ENCODE data around the gene SNX24.
"Not testable (repeated sequence)": the region's sequence is repeated elsewhere in the genome, so short reads cannot be mapped to it uniquely, and the experiment has no call there.

Gene SNX24

DNA sequence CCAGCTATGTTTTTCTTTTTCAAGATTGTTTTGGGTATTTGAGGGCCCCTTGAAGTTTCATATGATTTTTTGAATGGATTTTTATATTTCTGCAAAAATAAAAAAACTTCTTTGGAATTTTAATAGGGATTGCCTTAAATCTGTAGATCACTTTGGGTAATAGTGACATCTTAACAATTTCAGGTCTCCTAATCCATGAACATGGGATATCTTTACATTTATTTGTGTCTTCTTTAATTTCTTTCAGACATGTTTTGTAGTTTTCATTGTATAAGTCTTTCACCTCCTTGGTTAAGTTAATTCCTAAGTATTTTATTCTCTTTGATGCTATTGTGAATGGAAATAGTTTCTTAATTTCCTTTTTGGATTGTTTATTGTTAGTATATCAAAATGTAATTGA lies 112.0 kb downstream of the SNX24 start:
- no peak for DNase-seq (ENCODE audit: extremely low read depth in 1 of 2, low read depth in 1 of 2)

DNA sequence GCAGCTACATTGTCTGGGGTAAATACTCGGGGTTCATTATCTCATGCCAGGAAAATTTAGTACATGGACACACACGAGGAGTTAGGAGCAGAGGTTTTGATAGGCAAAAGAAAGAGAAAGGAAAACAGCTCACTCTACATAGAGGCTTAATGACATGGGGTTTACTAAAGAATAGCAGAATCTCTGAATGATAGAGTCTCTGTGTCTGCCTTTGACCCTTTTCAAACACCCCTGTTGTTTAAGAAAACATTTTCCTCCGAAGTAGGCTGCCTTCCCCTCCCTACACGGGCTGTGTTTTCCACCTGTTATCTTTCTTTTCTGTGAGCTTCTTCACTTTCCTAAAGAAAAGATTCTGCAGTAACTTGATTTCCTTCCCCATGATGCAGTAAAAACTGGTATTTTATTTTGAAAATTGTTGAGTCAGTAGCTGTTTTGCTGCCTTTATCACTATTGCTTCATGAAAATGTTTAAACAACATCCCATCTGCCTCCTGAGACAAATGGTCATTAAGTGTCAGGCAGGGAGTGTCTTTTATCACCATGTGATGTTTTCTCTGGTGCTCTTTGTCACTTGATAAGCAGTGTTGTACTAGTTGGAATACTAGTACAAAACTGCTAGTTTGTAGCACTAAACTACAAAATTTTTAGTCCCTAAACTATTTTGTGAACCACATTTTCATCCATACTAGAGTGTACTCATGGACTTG lies 114.5 kb downstream of the SNX24 start:
- no peak for DNase-seq (ENCODE audit: extremely low read depth in 1 of 2, low read depth in 1 of 2)

DNA sequence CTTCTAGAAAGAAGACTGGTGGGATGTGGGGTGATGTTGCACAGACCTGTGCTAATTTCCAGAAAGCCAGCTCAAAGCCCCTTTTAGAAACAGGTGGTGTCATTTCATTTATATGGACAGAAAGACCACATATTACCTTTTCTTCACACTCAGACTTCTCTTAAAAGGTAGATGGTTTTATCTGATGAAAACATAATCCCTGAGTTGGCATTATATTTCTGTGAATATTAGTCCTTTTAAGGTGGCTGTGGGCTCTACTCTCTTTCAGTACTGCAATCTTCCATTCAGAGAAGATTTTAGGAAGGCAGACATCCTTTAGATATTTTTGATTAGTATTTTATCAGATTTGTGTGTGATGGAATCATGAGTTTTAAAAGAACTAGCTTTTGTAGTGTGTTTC lies 117.9 kb downstream of the SNX24 start:
- no peak for DNase-seq (ENCODE audit: extremely low read depth in 1 of 2, low read depth in 1 of 2)

DNA sequence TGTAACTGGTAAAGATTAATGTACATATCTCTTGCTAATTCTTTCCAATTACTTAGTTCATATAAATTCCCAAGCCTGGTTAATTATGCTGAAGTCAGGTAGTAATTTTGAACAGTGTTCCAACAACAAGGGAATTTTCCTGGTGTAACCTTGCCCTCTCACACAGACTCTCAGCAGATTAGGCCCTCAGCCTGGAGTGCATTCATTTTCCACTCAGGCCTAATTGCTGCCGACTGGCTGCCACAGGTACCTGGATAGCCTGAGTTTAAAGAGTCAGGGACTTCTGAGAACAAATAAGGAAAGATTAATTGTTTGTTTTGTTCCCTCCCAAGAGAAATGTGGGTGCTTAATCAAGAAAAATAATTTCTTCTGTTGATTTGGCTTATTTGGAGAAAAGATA lies 119.7 kb downstream of the SNX24 start:
- DNase-seq (ENCODE audit: extremely low read depth in 1 of 2, low read depth in 1 of 2) = no peak

DNA sequence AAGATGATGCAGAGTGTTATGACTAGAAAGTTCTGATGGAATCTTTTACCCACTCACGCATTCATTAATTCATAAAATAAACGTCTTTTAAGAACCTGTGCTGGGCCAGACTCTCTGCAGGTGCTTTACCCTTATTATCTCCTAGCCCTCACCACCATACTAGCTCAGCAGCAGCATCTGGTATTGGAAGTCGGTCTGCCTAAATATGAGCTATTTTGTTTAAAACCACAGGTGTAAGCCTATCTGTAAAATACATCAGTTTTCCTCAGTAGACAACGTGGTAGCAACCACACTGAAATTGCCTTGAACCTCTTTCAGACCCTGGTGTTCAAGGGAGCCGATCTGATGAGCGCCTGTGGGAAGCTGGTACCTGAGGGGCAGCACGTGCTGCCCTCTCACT lies 121.7 kb downstream of the SNX24 start:
- no peak for DNase-seq (ENCODE audit: extremely low read depth in 1 of 2, low read depth in 1 of 2)

DNA sequence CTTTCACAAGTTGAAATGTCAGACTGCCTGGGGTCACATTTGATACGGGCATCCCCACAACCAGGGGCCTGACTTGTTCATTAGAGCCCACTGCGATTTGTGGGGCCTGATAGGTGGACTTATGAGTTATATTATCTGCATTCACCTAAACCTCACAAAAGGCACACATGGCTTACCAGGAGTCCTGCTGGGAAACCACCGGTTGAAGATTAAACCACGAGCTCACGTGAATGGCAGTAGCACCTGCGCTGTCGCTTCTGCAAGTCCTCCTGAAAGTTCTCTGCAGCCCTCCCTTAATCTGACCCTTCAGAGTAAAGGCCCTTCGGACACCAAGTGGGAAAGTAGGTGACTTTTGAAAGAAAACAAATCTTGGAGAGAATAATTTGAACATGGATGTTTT lies 122.2 kb downstream of the SNX24 start:
- no peak for DNase-seq (ENCODE audit: extremely low read depth in 1 of 2, low read depth in 1 of 2)

DNA sequence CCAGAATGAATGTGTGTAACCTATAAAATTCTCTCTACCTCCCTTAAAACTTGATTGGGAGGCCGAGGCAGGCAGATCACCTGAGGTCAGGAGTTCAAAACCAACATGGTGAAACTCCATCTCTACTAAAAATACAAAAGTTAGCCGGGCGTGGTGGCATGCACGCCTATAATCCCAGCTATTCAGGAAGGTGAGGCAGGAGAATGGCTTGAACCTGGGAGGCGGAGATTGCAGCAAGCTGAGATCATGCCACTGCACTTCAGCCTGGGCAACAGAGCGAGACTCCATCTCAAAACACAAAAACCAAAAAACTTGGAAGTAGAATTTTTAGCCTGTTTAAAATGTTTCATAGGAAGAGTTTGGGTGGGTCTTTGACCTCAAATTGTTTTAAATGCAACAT lies 122.6 kb downstream of the SNX24 start:
- DNase-seq (ENCODE audit: extremely low read depth in 1 of 2, low read depth in 1 of 2) = not testable (repeated sequence)

DNA sequence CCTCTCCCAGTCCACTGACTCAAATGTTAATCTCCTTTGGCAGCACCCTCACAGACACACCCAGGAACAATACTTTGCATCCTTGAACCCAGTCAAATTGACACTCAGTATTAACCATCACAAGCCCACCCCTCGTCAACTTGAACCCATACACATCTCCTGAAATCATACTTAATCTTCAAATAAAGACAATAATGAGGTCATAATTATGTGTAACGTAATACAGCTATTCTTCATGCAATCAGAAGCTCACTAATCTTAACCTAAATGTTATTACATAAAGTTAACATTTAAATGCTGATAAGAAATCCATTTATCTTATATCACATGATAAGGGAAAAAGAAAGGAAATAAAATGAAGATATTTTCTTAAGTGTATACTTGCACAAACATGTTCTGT lies 125.9 kb downstream of the SNX24 start:
- DNase-seq (ENCODE audit: extremely low read depth in 1 of 2, low read depth in 1 of 2) = no peak

DNA sequence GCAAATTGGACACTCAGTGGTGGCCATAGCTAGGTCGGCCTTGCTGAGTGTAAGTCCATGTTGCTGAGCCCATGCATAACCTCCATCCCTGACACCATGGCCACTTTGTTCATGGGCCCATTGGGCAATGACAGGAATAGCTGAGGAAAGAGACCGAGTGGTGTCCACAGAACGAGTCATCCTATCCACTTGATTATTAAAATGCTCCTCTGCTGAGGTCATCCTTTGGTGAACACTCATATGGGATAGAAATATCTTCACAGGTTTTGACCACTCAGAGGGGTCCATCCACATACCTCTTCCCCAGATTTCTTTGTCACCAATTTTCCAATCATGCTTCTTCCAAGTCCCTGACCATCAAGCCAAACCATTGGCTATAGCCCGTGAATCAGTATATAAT lies 127.5 kb downstream of the SNX24 start:
- DNase-seq (ENCODE audit: extremely low read depth in 1 of 2, low read depth in 1 of 2) = no peak

DNA sequence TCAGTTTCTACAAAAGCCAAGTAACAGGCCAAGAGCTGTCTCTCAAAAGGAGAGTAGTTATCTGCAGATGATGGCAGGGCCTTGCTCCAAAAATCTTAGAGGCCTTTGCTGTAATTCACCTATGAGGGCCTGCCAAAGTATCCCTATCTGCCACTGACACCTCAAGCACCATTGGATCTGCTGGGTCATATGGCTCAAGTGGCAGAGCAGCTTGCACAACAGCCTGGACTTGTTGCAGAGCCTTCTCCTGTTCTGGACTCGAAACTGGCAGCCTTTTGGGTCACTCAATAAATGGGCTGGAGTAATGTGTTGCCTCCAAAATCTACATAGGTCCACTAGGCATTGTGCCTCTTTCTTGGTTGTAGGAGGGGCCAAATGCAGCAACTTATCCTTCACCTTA lies 128.3 kb downstream of the SNX24 start:
- DNase-seq (ENCODE audit: extremely low read depth in 1 of 2, low read depth in 1 of 2) = not testable (repeated sequence)

DNA sequence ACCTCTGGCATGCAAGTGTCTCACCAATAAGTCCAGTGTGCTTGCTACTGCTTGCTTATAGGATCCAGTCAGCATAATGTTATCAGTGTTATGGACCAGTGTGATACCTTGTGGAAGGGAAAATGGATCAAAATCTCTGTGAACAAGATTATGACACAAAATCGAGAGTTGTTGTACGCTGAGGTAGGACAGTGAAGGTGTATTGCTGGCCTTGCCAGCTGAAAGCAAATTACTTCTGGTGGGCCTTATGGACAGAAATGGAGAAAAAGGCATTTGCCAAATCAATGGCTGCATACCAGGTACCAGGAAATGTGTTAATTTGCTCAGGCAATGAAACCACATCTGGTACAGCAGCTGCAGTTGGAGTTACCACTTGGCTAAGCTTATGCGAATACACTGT lies 128.8 kb downstream of the SNX24 start:
- DNase-seq (ENCODE audit: extremely low read depth in 1 of 2, low read depth in 1 of 2) = not testable (repeated sequence)

DNA sequence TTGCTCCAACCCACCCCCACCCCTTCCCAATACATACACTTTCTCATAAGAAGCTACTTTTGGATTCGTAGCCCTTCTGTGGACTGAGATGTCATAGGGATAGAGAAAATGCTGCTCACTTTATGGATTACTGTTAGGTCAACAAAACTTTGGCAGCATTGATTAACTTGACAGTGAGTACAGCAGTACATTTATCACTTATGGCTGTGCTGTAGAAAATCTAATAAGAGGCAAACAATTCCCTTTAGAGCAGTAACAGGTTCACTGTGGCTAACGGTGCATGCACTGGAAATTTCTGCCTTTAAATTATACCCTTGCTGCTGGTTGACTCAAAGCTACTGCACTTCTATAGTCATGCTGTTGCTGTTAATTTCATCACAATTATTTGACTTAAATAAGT lies 131.9 kb downstream of the SNX24 start:
- no peak for DNase-seq (ENCODE audit: extremely low read depth in 1 of 2, low read depth in 1 of 2)

DNA sequence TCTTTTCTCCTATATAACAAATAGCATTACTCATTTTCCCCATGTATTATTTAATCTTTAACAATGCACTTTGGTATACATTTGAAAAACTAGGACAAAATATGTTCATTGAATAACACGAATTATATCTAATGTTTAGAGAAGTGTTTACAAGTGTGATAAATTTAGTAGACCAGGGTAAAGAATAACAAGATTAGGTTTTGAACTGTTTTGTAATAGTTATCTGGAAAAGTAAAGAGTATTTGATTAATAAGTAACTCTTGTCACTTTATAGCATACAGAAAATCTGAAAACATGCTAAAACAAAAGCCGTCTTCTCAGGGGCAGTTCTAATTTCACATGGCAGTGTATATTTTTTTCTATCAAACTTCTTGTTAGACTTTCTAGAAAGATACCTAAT lies 132.7 kb downstream of the SNX24 start:
- no peak for DNase-seq (ENCODE audit: extremely low read depth in 1 of 2, low read depth in 1 of 2)

DNA sequence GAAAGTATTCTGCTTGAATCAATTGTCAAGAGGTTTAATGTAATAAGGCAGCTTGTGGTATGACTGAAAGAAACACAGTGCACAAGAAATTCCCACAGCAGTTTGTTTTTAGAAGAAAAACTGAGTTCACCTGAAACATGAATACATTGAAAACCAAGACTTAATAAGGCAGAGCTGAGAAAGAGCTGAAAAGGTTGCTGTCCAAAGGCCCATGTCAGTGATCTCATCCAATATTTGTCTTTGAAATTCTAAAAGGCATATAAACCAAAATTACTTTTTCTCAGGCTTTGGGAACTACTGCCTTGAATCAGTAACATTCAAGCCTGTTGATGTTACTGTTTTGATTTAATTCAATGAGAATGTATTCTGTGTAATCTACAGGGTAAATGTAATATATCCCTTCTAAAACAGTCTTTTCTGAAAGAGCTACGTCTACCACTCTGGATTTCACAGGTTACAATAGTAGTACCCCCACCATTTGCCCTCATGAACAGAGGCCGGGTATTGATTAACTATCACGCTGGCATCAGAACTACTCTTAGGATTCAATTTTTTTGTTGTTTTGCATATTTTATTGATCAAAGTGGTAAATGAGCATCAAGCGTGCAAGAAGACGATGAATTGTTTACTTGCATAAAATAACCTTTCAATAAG lies 133.4 kb downstream of the SNX24 start:
- DNase-seq (ENCODE audit: extremely low read depth in 1 of 2, low read depth in 1 of 2) = no peak

DNA sequence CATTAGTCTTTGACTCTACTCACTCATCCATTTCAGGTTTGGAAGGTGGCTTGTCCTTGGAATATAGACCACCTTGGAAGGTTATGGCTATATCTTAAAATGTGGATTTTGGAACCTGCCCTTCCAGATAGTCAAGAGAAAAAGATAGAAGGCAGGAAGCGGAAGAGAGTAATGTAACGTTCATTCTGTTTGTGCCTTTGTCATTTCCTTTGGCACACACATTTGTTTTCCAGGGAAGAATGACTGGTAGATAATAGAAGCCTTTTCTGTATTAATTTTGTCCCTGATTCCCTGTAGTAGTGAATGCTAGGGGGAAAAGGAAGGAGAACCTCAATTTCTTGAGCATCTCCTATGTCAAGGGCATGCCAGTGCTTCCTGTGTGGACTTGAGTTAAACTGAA lies 136.4 kb downstream of the SNX24 start:
- no peak for DNase-seq (ENCODE audit: extremely low read depth in 1 of 2, low read depth in 1 of 2)

DNA sequence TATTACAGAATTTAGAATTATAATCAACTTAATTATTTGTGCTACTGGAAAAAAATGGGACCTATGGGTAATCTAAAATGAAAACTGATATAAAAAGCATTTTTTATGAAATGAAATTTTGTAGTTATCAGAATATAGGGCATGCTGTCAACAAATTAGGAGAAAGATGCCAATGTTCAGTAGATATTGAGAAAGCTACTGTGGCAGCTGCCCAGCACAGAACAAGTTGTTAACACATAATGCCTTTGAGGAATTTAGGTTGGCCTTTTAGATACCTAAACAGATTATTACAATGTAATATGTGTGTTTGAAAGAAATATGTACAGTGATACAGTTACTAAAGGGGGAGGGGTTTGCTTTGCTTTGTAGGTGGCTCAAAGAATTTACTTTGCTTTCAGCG lies 137.0 kb downstream of the SNX24 start:
- DNase-seq (ENCODE audit: extremely low read depth in 1 of 2, low read depth in 1 of 2) = no peak

DNA sequence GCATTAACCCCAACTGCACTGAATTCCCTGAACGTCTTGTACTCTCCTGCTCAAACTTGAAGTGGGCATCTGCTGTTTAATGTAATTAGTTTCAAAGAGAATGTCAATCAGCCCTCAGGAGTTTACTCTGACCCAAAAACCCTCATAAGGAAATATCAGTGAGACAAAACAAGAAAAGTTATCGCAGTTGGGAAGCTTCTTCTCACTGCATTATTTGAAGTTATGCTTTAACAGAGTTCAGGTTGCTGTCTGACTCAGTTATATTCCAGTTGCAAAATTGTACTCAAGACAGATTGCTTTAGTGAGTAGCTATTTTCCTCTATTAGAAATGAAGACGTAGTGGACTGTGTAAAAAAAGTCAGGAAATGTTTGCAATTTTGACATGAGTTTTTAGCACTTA lies 139.0 kb downstream of the SNX24 start:
- no peak for DNase-seq (ENCODE audit: extremely low read depth in 1 of 2, low read depth in 1 of 2)

DNA sequence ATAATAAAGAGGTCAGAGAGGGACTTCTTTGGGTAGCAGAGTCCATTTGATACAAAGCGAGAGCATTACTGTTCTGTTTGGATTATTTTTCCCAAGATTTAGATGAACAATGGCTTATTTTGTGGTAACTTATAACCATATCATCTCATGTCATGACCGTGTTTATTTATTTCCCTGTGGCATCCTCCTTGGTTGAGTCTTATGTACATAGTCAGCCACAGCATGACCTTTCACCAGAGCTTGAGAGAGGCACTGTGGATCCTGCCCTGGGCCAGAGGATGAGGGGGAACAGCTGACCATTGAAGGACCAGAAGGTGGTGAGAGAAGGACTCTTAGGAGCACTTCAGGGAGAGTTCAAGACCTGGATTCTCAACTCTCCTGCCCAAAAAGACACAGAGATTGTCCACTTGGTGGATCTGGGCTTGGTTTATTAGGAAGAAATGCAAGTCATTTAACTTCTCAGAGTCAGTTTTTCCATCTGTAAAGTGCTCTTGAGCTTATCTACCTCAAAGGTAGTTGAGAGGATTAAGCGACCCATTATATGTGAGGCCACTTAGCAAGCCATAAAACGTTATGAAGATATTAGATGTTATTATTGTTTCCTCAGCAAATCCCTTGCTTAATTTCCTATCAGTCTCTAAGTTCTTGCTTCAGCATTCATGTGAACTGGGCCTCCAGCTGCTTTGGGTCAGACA lies 139.7 kb downstream of the SNX24 start:
- no peak for DNase-seq (ENCODE audit: extremely low read depth in 1 of 2, low read depth in 1 of 2)

DNA sequence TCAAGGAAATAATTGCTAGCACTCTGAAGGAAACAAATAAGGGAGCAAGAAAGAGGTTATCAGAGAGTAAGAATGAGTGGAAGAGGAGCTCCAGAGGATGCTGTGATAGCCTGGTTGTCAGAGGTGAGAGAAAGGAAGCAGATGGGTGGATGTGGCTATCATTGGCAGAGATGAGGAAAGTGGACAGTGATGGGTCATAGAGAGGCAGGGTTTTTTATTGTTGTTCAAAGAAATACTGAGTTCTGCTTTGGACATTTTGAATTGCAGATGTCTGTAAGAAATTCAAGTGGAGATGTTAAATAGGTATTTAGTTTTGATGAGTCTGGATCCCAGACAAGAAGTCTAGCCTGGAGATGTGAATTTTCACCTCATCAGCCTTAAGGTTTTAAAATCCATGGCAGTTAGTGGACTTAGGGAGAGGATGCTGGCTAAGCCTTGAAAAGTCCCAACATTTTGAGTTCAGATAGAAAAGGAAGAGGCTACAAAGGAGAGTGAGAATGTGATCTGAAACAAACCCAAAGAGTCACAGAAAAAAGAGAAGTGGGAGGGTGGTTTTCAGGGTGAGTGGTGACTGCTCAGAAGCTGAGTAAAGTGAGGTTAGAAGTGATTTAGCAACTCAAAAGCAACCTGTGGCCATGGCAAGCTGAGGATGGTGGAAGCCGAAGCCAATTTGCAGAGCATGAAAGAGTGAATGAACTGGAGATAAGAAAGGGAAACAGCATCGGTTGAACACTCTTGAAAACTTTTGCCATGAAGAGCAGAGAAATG lies 140.7 kb downstream of the SNX24 start:
- no peak for DNase-seq (ENCODE audit: extremely low read depth in 1 of 2, low read depth in 1 of 2)

DNA sequence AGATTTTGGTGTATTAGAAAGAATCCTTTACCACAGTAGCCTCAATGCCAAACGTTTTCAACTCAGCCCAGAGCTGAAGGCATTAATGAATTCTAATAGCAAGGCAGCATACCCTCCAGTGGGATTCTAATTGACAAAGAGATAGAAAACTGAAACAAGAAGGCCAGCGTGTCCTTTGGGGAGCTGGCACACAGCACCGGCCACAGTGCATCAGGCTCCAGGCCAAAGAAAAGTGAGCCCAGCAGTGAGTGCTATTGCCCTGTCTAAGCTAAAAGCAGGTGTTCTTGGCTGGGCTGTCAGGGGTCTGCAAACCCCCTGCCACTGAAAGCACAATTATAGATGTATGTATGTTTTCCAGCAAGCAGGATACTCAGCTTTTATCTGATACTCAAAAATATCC lies 150.7 kb downstream of the SNX24 start:
- no peak for DNase-seq (ENCODE audit: extremely low read depth in 1 of 2, low read depth in 1 of 2)

DNA sequence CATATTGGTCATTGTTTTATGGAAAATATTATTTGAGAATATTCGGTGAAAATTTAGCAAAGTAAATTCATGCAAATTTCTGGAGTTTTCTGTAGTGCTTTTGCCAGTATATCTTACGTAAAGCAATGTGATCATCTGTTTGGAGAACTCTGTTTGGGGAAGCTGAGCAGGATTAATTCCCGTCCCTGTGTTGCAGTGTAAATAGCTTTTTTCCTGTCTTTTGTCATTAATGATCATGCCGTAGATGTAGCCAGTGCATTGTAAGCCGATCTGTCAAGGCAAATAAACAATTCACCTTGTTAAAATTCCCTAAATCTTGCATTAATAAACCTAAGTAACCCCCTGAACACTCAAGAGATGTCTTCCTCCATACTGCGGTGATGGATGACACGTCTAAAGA lies 151.9 kb downstream of the SNX24 start:
- no peak for DNase-seq (ENCODE audit: extremely low read depth in 1 of 2, low read depth in 1 of 2)

All from activated CD8-positive, alpha-beta memory T cell treated with anti-CD3 and anti-CD28 coated beads for 1 hour (primary cell).